DND-41 (cell line): ENCODE results near the gene CCDC110.

Experiments used
- ATAC-seq: fragments of 200-7000 bp; cut with Tn5 transposase; 3 replicates; pipeline ENCODE4 v1.9.1; 2021; ENCODE audit warnings: low read depth; ENCODE audit not compliant: insufficient read depth
- DNase-seq: peaks from one replicate; pipeline ENCODE4 v3.0.0-alpha.2; 2020
- H2AFZ ChIP-seq: 2 replicates; pipeline ENCODE4 v1.6.0; 2012; ENCODE audit warnings: low read depth, low read length
- H3K27ac ChIP-seq: 2 replicates; pipeline ENCODE4 v1.5.1; 2012; ENCODE audit warnings: low read length, inconsistent platforms
- H3K27me3 ChIP-seq: fragments of 200-600 bp; sonication (generic); 2 replicates; pipeline ENCODE4 v1.6.0; 2012; ENCODE audit warnings: low read length, mild to moderate bottlenecking, inconsistent platforms; ENCODE audit not compliant: insufficient read depth, poor library complexity
- H3K36me3 ChIP-seq: 2 replicates; pipeline ENCODE4 v1.5.1; 2012; ENCODE audit warnings: low read length, inconsistent platforms; ENCODE audit not compliant: insufficient read depth
- H3K4me1 ChIP-seq: 2 replicates; pipeline ENCODE4 v1.5.1; 2012; ENCODE audit warnings: mild to moderate bottlenecking, low read length; ENCODE audit not compliant: insufficient read depth
- H3K4me2 ChIP-seq: 2 replicates; pipeline ENCODE4 v1.6.0; 2012; ENCODE audit warnings: mild to moderate bottlenecking, moderate library complexity, low read length, inconsistent platforms; ENCODE audit not compliant: insufficient read depth
- H3K4me3 ChIP-seq, 2 experiments: fragments of 200-600 bp in 1 of 2; shearing (Covaris generic) in 1 of 2; 2 replicates each; pipeline ENCODE4 v1.5.1; 2012 to 2016; ENCODE audit warnings: inconsistent platforms in 2 of 2, low read length in 2 of 2, mild to moderate bottlenecking in 2 of 2, low read depth in 1 of 2, moderate library complexity in 1 of 2
- H3K79me2 ChIP-seq: 2 replicates; pipeline ENCODE4 v1.6.0; 2012; ENCODE audit warnings: low read length, inconsistent platforms; ENCODE audit not compliant: insufficient read depth
- H3K9ac ChIP-seq: 2 replicates; pipeline ENCODE4 v1.6.0; 2012; ENCODE audit warnings: low read depth, mild to moderate bottlenecking, inconsistent platforms, low read length, moderate library complexity
- H3K9me3 ChIP-seq: 2 replicates; pipeline ENCODE4 v1.5.1; 2012; ENCODE audit warnings: low read length, moderate library complexity, mild to moderate bottlenecking, inconsistent platforms; ENCODE audit not compliant: insufficient read depth, severe bottlenecking
- H4K20me1 ChIP-seq: 2 replicates; pipeline ENCODE4 v1.6.0; 2012; ENCODE audit warnings: low read length; ENCODE audit not compliant: insufficient read depth
- EZH2 ChIP-seq: IDR thresholded peaks from 3 replicates; pipeline ENCODE4 v1.6.1; 2012; ENCODE audit warnings: borderline replicate concordance, low read depth, mild to moderate bottlenecking, moderate library complexity, low read length, inconsistent platforms; ENCODE audit not compliant: severe bottlenecking
- TF ChIP-seq, protein P1 (sequence below): IDR thresholded peaks from 2 replicates; pipeline ENCODE4 v1.5.1; 2012; ENCODE audit warnings: borderline replicate concordance, low read length, moderate library complexity, mild to moderate bottlenecking; ENCODE audit not compliant: poor library complexity, severe bottlenecking; ENCODE audit errors: extremely low read depth

CCDC110 gene

DNA sequence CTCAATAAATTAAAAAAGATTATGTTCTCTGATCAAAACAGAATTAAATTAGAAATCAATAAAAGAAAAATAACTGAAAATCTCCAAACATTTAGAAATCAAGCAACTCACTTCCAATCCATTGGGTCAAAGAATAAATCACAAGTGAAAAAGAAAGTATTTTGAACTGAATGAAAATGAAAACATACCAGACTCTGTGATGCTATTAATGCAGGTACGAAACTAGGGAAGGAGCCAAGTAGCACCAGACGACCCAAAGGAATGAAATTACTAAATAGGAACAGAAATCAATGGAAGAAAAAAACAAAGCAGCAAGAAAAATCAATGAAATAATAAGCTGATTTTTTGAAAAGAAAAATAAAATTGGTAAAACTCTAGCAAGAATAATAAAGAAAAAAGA is 15.4 kb downstream of the CCDC110 start:
- H3K27ac ChIP-seq: no peak overlapping the region
- H4K20me1 ChIP-seq: no peaks in the 10 kb centered on the region
- no peak overlapping the region for H3K4me3 ChIP-seq
- no peaks in the 10 kb centered on the region for H3K4me1 ChIP-seq
- no peaks in the 10 kb centered on the region for H3K36me3 ChIP-seq
- H3K4me2 ChIP-seq: no peak overlapping the region
- no peaks in the 10 kb centered on the region for H3K9me3 ChIP-seq
- no peaks in the 10 kb centered on the region for H3K79me2 ChIP-seq
- no peak for DNase-seq
- TF ChIP-seq EZH2: no peak
- TF ChIP-seq, protein P1, sequence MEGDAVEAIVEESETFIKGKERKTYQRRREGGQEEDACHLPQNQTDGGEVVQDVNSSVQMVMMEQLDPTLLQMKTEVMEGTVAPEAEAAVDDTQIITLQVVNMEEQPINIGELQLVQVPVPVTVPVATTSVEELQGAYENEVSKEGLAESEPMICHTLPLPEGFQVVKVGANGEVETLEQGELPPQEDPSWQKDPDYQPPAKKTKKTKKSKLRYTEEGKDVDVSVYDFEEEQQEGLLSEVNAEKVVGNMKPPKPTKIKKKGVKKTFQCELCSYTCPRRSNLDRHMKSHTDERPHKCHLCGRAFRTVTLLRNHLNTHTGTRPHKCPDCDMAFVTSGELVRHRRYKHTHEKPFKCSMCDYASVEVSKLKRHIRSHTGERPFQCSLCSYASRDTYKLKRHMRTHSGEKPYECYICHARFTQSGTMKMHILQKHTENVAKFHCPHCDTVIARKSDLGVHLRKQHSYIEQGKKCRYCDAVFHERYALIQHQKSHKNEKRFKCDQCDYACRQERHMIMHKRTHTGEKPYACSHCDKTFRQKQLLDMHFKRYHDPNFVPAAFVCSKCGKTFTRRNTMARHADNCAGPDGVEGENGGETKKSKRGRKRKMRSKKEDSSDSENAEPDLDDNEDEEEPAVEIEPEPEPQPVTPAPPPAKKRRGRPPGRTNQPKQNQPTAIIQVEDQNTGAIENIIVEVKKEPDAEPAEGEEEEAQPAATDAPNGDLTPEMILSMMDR: no peak
- H2AFZ ChIP-seq: no peak overlapping the region
- no peak for ATAC-seq
- H3K27me3 ChIP-seq: peaks cover 8% of the 10 kb centered on the region
- no peak overlapping the region for H3K9ac ChIP-seq

DNA sequence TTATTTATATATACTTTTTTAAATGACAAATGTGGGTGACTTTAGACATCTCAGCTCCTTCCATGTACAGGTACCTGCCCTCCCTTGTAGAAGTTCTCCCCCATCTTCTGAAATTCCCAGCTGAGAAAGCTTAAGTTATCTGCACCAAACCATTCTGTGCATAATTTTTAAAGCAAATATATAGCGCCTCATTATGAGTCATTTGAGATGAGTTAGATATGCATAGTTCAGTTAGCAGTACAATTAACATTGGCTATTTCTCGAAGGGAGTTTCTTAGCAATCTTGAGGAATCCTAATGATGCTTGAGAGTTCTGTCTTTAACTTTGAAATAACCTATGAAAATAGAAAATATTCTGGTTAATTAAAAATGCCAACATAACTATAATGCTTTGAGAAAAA is 26.3 kb downstream of the CCDC110 start:
- no peaks in the 10 kb centered on the region for H3K79me2 ChIP-seq
- DNase-seq (no peak), ATAC-seq (no peak)
- no peak overlapping the region for H3K27ac ChIP-seq
- TF ChIP-seq, protein P1: no peak
- no peak for TF ChIP-seq EZH2
- H3K27me3 ChIP-seq: peaks cover 2% of the 10 kb centered on the region
- H2AFZ ChIP-seq: no peak overlapping the region
- no peaks in the 10 kb centered on the region for H3K9me3 ChIP-seq
- no peaks in the 10 kb centered on the region for H3K36me3 ChIP-seq
- no peaks in the 10 kb centered on the region for H4K20me1 ChIP-seq
- H3K4me3 ChIP-seq: no peak overlapping the region
- no peak overlapping the region for H3K4me2 ChIP-seq
- H3K9ac ChIP-seq: no peak overlapping the region
- H3K4me1 ChIP-seq: no peaks in the 10 kb centered on the region

DNA sequence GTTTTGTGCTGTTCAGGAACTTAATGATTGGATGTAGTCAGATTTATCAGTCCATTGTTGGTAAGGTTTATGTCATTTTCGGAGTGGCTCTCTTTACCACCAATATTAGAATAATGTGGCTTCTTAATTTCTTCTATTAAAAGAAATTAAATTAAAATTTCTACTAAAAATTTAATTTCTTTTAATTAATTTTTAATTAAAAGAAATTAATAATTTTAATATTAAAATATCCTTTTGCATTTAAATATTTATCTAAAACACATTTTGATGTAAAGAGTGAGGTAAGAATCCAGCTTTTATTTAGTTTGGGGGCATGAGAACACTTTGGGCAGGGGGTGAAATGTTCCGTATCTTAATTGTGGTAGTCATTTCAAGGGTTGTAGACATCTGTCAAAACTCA is 30.1 kb downstream of the CCDC110 start:
- Histone ChIP-seq H3K36me3 (no peaks in the 10 kb centered on the region), H3K9me3 (no peaks in the 10 kb centered on the region), H3K79me2 (no peaks in the 10 kb centered on the region), H3K4me3 (no peak overlapping the region), H2AFZ (no peak overlapping the region), H3K4me2 (no peak overlapping the region), H3K27ac (no peak overlapping the region), H3K27me3 (peaks cover 8% of the 10 kb centered on the region), H4K20me1 (no peaks in the 10 kb centered on the region), H3K9ac (no peak overlapping the region), H3K4me1 (no peaks in the 10 kb centered on the region)
- ATAC-seq: no peak
- no peak for TF ChIP-seq EZH2
- TF ChIP-seq, protein P1: no peak
- DNase-seq: no peak

DNA sequence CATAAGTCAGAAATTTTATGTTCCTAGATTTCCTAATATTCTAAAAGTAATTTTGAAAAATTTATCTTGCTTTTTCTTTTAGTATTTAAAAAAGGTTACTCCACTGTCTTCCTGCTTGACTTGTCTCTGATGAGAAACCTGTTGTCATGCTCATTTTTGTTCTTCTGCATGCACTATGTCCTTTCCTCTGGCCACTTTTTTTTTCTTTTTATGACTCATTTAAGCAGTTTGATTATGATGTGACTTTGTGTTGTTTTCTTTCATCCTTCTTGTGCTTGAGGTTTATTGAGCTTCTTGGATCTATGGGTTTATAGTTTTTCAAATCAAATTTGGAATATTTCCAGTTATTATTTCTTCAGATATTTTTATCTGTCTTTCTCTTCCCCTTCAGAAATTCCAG is 33.7 kb downstream of the CCDC110 start:
- Histone ChIP-seq H3K4me1 (no peaks in the 10 kb centered on the region), H3K4me3 (no peak overlapping the region), H3K79me2 (no peaks in the 10 kb centered on the region), H3K36me3 (no peaks in the 10 kb centered on the region), H3K9me3 (no peaks in the 10 kb centered on the region), H2AFZ (no peak overlapping the region), H3K27ac (no peak overlapping the region), H3K27me3 (peaks cover 8% of the 10 kb centered on the region), H3K9ac (no peak overlapping the region), H3K4me2 (no peak overlapping the region), H4K20me1 (no peaks in the 10 kb centered on the region)
- DNase-seq: no peak
- TF ChIP-seq, protein P1: no peak
- TF ChIP-seq EZH2: no peak
- ATAC-seq: no peak
